IPS-NIHi7 (cell line): ENCODE results near the gene TSPAN12.
A peak's percentile ranks its signal among the peaks of the same experiment; 100 is the strongest.
"Not testable (repeated sequence)": the region's sequence is repeated elsewhere in the genome, so short reads cannot be mapped to it uniquely, and the experiment has no call there.

Experiments used
- DNase-seq: peaks from one replicate; pipeline ENCODE4 v3.0.0; 2012; ENCODE audit warnings: mixed read lengths; ENCODE audit errors: extremely low spot score

The TSPAN12 gene

DNA sequence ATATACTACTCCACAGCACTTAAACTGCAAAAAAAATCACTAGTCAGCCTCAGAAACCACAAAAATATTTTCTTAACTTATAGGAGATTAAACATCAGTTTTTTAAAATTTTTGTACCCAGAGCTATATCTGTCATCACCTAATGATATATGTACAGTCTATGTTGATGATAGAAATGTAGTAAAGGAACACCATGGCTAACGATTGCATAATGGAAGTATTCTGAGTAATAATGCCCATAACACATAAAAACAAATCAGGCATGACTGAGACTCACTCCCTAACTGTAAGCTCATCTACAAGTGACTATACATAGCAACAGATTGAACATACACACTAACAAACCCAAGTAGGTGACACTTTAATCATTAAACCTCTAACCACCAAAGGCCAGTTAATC lies 51.3 kb downstream of the TSPAN12 start:
- DNase-seq = no peak

DNA sequence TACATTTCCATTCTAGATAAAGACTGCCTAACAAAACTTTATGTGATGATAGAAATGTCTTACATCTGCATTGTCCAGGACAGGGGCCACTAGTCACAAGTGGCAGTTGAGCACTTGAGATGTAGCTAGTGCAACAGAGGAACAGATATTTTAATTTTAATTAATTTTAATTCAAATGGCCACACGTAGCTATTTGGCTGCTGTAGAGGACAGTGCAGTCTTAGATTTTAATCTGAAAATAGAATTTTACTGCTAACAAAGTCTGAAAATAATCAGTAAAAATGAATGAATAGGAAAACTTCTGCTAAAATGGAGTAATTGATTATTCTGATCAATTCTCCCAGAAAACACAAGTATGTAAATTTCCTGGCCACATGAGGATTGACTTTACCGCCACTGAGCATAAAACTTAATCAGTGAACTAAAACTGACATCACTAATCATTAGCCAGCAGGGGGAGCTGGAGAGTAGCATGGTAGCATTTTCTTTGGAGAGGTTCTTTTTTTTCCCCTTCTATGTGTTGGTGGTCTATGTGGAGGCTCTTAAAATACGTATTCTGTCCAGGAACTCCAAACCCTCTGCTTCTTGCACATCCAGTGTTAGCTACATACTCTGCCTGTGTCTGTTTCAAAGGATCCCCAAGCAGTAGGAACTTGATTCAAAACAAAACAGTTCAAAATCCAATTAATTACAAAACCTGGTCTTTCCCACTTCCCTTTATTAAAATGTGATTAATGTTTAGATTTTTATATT lies 52.1 kb downstream of the TSPAN12 start:
- peak; percentile 77 for DNase-seq

- DNase-seq = no peak
Measured at GRCh38 chr7:120802751-120803150, 55.2 kb downstream of the TSPAN12 start.

GRCh38 chr7:120799813-120800475 lies 58.0 kb downstream of the TSPAN12 start:
- no peak for DNase-seq

DNA sequence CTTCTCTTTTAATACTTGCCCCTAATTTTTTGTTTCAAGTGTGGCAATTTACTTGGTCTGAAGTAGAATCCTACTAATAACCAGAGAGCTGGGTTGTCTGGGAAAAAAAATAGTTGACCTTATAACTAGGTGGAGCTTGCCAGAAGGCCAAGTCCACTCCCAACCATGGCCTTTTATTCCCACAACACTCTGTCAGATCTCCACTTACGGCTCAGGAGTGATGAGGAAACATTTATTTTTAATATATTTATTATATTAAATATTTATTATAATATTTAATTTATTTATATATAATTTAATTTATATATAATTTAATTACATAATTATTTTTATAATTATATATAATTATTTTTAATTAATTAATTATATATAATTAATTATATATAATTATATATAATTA lies 58.8 kb downstream of the TSPAN12 start:
- DNase-seq = no peak

- no peak for DNase-seq
Measured at GRCh38 chr7:120797026-120797645, 60.8 kb downstream of the TSPAN12 start.

- no peak for DNase-seq
Measured at GRCh38 chr7:120794106-120794729, 63.7 kb downstream of the TSPAN12 start.

DNA sequence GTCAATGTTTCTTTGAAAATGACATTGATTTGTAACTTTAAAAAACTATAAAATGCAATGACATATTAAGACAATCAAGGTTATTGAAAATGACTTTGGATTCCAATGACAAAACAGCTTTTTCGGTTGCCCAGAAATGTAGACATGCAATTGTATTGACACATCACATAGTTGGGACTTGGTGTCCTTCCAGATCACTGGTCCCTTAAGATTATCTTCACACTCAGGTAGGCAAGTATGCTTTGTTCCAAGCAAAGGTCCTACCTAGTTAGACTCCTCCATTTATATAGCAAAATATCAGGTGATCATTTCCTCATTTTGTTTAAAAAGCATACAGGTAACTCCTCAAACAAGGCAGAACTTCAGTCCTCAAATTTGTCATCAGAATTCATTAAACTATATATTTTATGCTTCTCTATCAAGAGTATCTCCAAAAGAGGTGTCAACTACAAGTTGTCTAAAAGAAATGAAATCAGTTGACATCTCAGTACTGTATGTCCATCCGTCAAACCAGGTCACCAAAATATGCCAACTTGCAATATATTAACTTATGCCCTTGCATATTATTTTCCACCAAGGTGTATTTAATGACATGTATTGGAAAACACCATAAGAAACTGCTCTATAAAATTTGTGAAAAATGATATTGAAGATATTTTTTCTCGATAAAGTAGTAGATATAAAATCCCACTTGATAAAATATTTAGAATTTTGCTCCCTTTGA lies 64.6 kb downstream of the TSPAN12 start:
- DNase-seq = no peak

GRCh38 chr7:120792861-120793130 lies 65.1 kb downstream of the TSPAN12 start:
- no peak for DNase-seq

GRCh38 chr7:120792091-120792860 lies 65.7 kb downstream of the TSPAN12 start:
- peak; percentile 85 for DNase-seq

DNA sequence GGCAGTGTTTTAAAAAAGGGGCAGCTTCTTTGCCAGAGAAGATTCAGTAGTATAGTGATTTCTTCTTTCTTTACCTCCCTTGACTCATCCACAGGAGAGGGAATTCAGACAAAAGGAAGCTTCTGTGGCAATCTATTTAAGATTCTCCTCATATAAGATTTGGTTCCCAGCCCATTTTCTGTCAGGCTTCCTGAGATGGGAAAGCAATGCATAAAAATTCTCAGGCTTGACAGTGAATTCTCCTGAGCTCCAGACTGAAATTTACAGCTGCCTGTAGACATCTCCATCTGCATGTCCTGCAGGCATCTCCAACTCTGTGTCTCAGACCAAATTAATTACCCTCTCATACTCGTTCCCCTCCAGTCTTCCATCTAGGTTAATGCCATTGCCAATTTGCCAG lies 72.8 kb downstream of the TSPAN12 start:
- no peak for DNase-seq

DNA sequence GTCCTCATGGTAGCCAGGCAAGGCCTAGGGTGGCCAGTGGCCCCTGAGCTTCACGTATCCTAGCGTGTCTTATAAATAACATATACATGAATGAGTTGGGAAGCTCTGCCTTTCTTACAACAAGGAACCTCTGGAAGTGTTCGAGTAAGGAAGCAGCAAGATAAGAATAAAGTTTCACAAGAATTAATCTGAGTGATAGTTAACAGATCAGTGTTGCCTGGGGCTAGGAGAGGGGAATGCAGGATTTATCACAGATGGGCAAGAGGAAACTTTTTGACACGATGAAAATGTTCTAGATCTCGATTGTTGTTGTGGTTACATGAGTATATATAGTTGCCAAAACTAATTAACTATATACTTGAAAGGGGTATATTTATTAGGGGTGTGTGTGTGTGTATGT lies 74.2 kb downstream of the TSPAN12 start:
- no peak for DNase-seq

DNA sequence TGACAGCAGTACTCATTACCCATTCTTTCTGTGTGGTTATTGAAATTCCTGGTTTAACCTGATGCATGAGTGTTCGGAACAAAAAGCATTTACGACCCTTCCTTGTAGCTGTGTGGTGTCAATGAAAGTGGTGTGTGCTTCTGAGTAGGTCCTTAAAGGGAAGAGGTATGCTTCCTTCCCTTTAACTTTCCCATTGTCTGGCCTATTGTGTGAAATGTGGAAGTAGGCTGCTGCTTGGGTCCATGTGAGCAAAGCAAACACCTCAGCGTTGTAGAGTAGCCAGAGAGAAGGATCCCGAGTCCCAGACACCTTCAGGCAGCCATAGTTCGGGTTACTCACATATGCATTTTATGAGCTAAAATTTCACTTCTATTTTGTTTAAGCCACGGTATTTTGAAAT lies 74.7 kb downstream of the TSPAN12 start:
- no peak for DNase-seq

- not testable (repeated sequence) for DNase-seq
Measured at GRCh38 chr7:120781924-120782323, 76.0 kb downstream of the TSPAN12 start.

DNA sequence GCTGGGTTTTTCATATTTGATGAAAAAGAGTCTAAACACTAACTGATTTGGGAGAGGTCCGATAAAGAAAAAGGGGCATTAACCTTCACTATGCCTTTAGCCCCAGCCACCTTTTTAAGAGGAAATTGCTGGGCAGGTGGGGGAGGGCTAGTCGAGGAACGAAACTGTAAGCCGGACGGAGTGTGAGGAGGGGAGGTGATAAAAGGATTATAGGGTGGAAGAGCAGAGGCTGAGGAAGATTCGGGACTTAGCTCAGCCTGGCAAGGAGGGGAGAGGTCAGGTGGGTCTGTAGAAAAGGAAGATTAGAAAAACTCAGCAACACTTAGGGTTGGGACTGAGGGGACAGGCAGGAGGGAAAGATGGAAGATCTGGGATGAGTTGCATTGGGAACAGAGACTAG lies 77.0 kb downstream of the TSPAN12 start:
- no peak for DNase-seq

DNA sequence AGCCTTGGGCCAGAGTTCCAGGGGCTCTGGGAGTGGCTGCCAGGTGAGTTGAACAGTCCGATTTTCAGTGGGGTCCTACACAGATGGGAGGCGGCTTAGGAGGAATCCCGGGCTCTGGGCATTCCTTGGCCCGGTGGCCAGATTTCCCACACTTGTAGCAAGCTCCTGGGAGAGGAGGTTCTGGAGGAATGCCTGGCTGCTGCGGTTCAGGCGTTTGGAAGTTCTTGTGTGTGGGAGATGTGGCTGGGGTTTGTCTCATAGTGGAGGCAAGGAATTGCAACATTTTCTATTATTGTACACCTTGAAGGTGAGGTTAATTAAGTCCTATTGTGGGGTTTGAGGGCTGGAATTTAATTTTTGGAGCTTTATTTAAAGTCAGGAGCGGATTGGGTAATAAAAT lies 77.5 kb downstream of the TSPAN12 start:
- not testable (repeated sequence) for DNase-seq

- not testable (repeated sequence) for DNase-seq
Measured at GRCh38 chr7:120779078-120779477, 78.9 kb downstream of the TSPAN12 start.

GRCh38 chr7:120775755-120776154 lies 82.2 kb downstream of the TSPAN12 start:
- DNase-seq = no peak

- DNase-seq = no peak
Measured at GRCh38 chr7:120774481-120774880, 83.5 kb downstream of the TSPAN12 start.

DNA sequence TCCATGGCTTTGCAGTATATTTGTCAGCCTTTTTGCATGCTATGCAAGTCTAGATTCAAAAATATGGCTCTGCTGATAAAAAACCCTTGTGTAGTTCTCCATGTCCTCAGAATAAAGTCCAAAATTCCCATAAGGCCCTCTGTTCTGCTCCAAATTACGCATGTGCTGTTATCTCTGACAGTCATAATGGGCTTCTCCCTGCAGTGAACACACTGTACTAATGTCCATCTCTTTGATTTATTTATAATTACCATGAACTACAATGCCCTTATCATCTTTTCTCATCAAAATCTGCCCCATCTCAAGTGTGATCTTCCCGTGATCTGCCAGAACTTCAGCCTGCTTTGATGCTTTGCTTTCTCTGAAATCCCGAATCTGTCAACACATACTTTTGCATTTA lies 87.7 kb downstream of the TSPAN12 start:
- DNase-seq = no peak

DNA sequence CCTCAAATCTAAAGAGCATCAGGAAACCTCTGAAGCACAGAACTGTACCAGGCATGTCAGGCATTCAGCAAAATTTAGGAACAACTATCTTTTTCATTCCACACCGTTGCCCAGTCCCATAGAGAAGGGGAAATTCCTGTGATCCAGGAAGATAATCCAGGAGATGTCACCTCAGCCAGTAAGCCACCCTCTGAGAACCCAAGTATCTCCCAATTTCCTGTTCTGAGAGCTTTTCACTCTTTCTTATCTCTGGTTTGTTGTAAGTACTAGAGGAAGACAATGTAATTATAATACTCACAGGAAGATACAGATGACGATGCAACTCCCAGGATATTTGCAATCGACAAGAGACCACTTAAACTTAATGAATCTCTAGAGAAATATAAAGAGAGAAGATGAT lies 97.1 kb downstream of the TSPAN12 start:
- DNase-seq = no peak
